HepG2 (cell line): ENCODE measurements around the gene RARG. TPM values are rescaled to one million over a fixed set of nuclear protein-coding genes. Genes with fewer than 3 reads are reported as not detected.

Experiments
- ATAC-seq: fragments of 200-7000 bp; cut with Tn5 transposase; 3 replicates; pipeline ENCODE4 v1.9.1; 2020; ENCODE audit warnings: mild to moderate bottlenecking, moderate library complexity
- BruUV-seq: library from RNA; stranded (reverse); fragments of 400-500 nt; replicated peaks from 2 replicates; lab custom pipeline; 2021; lab: Mats Ljungman, UMichigan
- CTCF ChIA-PET: fragments of 300-600 bp; formaldehyde crosslinking; extraction: SDS; loops from one replicate; lab custom pipeline; 2021; ENCODE audit warnings: low total read pairs, inconsistent platforms, low intra/inter-chr PET ratio; lab: Yijun Ruan, JAX
- POLR2A ChIA-PET: fragments of 350-600 bp; sonication (Branson Sonifier 250); formaldehyde crosslinking; loops from one replicate; lab custom pipeline; 2020; ENCODE audit warnings: antibody characterized with exemption, inconsistent platforms; lab: Yijun Ruan, JAX
- DNase-seq: peaks from one replicate; pipeline ENCODE4 v3.0.0-alpha.2; 2015; ENCODE audit warnings: low spot score
- FAIRE-seq: peaks from 3 replicates; lab custom pipeline; 2011; peaks lifted over from hg19 to GRCh38; lab: Jason Lieb, UNC
- H2AFZ ChIP-seq: one replicate; pipeline ENCODE4 v1.6.1; 2011; ENCODE audit warnings: low read length, inconsistent platforms
- H3K27ac ChIP-seq: fragments of 300-600 bp; 3 replicates; pipeline ENCODE4 v1.8.0; 2011; ENCODE audit warnings: mixed run types, mild to moderate bottlenecking, mixed read lengths, low read length, inconsistent platforms; ENCODE audit not compliant: insufficient read depth; ENCODE audit errors: extremely low read length
- H3K27me3 ChIP-seq, 2 experiments: fragments of 200-600 bp in 1 of 2; 2 replicates in 1 of 2; 3 replicates in 1 of 2; pipeline versions ENCODE4 v1.6.0 to v1.8.0; 2011; ENCODE audit warnings: low read length in 2 of 2, mild to moderate bottlenecking in 2 of 2, moderate library complexity in 2 of 2, inconsistent platforms in 1 of 2; ENCODE audit not compliant: insufficient read depth in 2 of 2, control insufficient read depth in 1 of 2
- H3K36me3 ChIP-seq, 2 experiments: fragments of 200-600 bp in 1 of 2; replicated peaks in 1 of 2; 2 replicates in 1 of 2; 3 replicates in 1 of 2; pipeline versions ENCODE4 v1.5.1 to v1.8.0; 2011; ENCODE audit warnings: low read length in 2 of 2, inconsistent platforms in 1 of 2; ENCODE audit not compliant: insufficient read depth in 2 of 2, control insufficient read depth in 1 of 2
- H3K4me1 ChIP-seq: 2 replicates; pipeline ENCODE4 v1.5.1; 2012; ENCODE audit warnings: low read length, inconsistent platforms; ENCODE audit not compliant: insufficient read depth
- H3K4me2 ChIP-seq: 2 replicates; pipeline ENCODE4 v1.6.0; 2011; ENCODE audit warnings: low read depth, low read length, inconsistent platforms
- H3K4me3 ChIP-seq, 3 experiments: fragments of 200-600 bp in 1 of 3; sonication (generic), shearing (Covaris generic) in 1 of 3; replicated peaks in 1 of 3; 2 replicates each; pipeline ENCODE4 v1.5.1; 2011 to 2016; ENCODE audit warnings: low read length in 3 of 3, inconsistent platforms in 2 of 3, low read depth in 2 of 3, mild to moderate bottlenecking in 2 of 3, control low read depth in 1 of 3, mixed read lengths in 1 of 3; ENCODE audit not compliant: insufficient read depth in 1 of 3
- H3K79me2 ChIP-seq: one replicate; pipeline ENCODE4 v1.6.1; 2011; ENCODE audit warnings: low read length, inconsistent platforms; ENCODE audit not compliant: insufficient read depth
- H3K9ac ChIP-seq: 2 replicates; pipeline ENCODE4 v1.6.0; 2011; ENCODE audit warnings: mild to moderate bottlenecking, low read depth, low read length, inconsistent platforms; ENCODE audit not compliant: insufficient read depth
- H3K9me3 ChIP-seq: 2 replicates; pipeline ENCODE4 v1.5.1; 2012; ENCODE audit warnings: mild to moderate bottlenecking, low read length
- H4K20me1 ChIP-seq: 2 replicates; pipeline ENCODE4 v1.6.0; 2011; ENCODE audit warnings: inconsistent platforms, mild to moderate bottlenecking, low read length, moderate library complexity; ENCODE audit not compliant: insufficient read depth
- AGO2 ChIP-seq: fragments of 200-400 bp; formaldehyde crosslinking; optimal IDR thresholded peaks from 2 replicates; pipeline ENCODE3; 2017; ENCODE audit warnings: mild to moderate bottlenecking, low read depth, low read length, moderate library complexity
- FOXK2 ChIP-seq: fragments of 450-650 bp; IDR thresholded peaks from 2 replicates; pipeline ENCODE4 v1.6.1; 2016
- HNF4A ChIP-seq: sonication (generic); formaldehyde crosslinking; IDR thresholded peaks from 2 replicates; pipeline ENCODE4 v1.4.0; 2020; ENCODE audit warnings: missing genetic modification reagents
- MYC ChIP-seq: sonication (generic); formaldehyde crosslinking; IDR thresholded peaks from 2 replicates; pipeline ENCODE4 v1.9.0; 2021; ENCODE audit warnings: missing genetic modification reagents, borderline replicate concordance
- POLR2G ChIP-seq: fragments of 200-400 bp; formaldehyde crosslinking; IDR thresholded peaks from 2 replicates; pipeline ENCODE4 v1.6.1; 2018; ENCODE audit warnings: mild to moderate bottlenecking, low read depth, low read length, moderate library complexity
- PPARG ChIP-seq: conservative IDR thresholded peaks from 2 replicates; pipeline ENCODE4 v1.6.1; 2016; ENCODE audit warnings: missing biosample characterization, missing genetic modification reagents
- ZNF547 ChIP-seq: sonication (generic); formaldehyde crosslinking; IDR thresholded peaks from 2 replicates; pipeline ENCODE4 v1.5.1; 2020; ENCODE audit warnings: mild to moderate bottlenecking, missing genetic modification reagents
- WGBS: methylation state at CpG from one replicate; pipeline ENCODE4 v1.1.6; 2017; ENCODE audit warnings: low lambda C conversion rate; 5-methylcytosine and 5-hydroxymethylcytosine counted together
- in situ Hi-C: cut with HindIII; loops from 2 replicates; pipeline ENCODE4 v1.10.0; 2017; ENCODE audit warnings: low pct_unique_long_range_greater_than_20kb; ENCODE audit not compliant: extremely low pct_ligation_motif_present
- intact Hi-C: fragments of 100-400 bp; cut with micrococcal nuclease; formaldehyde crosslinking; loops from one replicate; pipeline ENCODE4 v1.10.0; 2022; ENCODE audit not compliant: unreplicated experiment
- polyA plus RNA-seq, 8 experiments: library from polyadenylated mRNA; depleted of rRNA in 3 of 8; stranded (reverse) in 7 of 8; unstranded in 1 of 8; fragments of >200 nt; fragmentation: Illumina TruSeq in 4 of 8; extraction: Trizol in 4 of 8; gene quantifications; 2 replicates each; pipeline versions ENCODE4 v1.2.1 to v1.2.3, GENCODE V29; 2011 to 2016; ENCODE audit warnings: low read depth in 4 of 8, missing spikeins in 1 of 8, mixed read lengths in 1 of 8; ENCODE audit not compliant: insufficient read depth in 1 of 8
- total RNA-seq, 5 experiments: library from RNA; depleted of rRNA; stranded (reverse); fragments of >200 nt; fragmentation: Illumina TruSeq; extraction: Trizol; gene quantifications; 2 replicates each; pipeline ENCODE4 v1.2.3, GENCODE V29; 2016; ENCODE audit warnings: low read depth in 1 of 5
- TF ChIP-seq, protein P1 (sequence below): sonication (generic); formaldehyde crosslinking; conservative IDR thresholded peaks from 2 replicates; pipeline ENCODE4 v1.5.0; 2020; ENCODE audit warnings: missing genetic modification reagents
- TF ChIP-seq, protein P2 (sequence below): sonication (generic); formaldehyde crosslinking; IDR thresholded peaks from 2 replicates; pipeline ENCODE4 v1.4.0; 2020; ENCODE audit warnings: mild to moderate bottlenecking, missing genetic modification reagents, borderline replicate concordance

The RARG gene
- total and polyA plus RNA-seq, 2 of the 13 experiments (the other 11 are each of a cell fraction or from before 2014, with no cell fraction given) = 0.77 to 1.5 TPM

DNA sequence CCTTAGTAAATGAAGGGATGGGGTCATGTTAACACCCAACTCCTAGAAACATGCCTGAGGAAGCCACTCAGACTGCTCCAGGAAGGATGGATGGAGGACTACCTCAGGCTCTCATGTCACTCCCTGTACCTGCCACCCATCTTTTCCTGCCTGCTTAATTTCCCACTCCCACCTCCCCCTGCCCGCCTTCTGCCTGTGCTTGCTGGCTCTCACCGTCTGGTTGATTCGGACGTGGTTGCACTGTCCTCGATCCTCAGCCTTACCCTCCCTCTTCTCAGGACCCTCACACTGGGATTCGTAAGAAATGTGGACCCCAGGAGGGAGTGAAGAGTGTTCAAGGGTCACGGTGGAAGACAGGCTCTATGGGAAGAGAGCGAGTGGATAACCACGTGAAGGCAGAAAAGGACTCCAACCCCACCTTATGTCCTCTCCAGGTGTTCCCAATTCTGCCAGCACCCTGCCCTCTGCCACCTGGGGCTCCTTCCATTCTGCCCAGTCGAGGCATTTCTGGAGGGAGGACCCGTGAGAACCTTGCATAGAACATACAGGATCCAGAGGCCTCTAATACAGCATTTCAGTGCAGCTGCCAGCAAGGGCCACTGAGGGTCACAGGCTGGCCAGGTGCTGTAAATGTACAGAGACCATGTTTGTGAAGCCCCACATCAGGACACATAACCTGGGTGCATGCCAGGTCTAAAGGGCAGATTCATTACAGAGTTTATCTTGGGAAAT lies 37.9 kb downstream of the RARG start (continued):
- TF ChIP-seq FOXK2 (no peak), PPARG (CRISPR knock-in tag) (no peak), HNF4A (CRISPR knock-in tag) (peak; percentile 42), ZNF547 (no peak)
- TF ChIP-seq, protein P1, sequence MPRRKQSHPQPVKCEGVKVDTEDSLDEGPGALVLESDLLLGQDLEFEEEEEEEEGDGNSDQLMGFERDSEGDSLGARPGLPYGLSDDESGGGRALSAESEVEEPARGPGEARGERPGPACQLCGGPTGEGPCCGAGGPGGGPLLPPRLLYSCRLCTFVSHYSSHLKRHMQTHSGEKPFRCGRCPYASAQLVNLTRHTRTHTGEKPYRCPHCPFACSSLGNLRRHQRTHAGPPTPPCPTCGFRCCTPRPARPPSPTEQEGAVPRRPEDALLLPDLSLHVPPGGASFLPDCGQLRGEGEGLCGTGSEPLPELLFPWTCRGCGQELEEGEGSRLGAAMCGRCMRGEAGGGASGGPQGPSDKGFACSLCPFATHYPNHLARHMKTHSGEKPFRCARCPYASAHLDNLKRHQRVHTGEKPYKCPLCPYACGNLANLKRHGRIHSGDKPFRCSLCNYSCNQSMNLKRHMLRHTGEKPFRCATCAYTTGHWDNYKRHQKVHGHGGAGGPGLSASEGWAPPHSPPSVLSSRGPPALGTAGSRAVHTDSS (CRISPR knock-in tag) = no peak

DNA sequence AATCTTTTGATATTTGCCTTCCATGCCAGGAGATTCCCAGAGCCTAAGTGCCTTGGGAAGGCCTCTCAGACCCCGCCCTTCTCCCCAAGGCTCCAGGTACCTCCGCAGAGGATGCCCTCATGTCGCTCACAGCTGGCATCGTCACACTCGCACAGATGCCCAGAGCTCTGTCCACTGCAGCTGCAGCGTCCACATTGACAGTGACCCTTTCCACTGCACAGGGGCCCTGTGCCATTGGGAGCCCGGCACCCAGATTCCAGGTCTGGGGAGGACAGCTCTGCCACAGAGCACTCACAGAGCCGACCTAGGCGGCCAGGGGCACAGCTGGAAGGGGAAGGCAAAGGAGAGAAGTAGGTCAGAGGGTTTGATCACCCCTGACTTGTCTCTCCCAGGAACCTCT lies 39.0 kb downstream of the RARG start:
- DNase-seq (no peak), ATAC-seq (no peak)
- H3K4me1 ChIP-seq = peaks cover 37% of the 10 kb centered on the region
- peaks cover 3% of the 10 kb centered on the region; the same call in 1 of the 2 replicates for H4K20me1 ChIP-seq
- intact Hi-C loops = no loop called here
- no peak overlapping the region for H3K9ac ChIP-seq
- H3K27me3 ChIP-seq = no peaks in the 10 kb centered on the region
- TF ChIP-seq AGO2 (peak; percentile 68), POLR2G (0 out of 2 replicates have a peak, but pooled peaks have one; percentile 9), MYC (CRISPR knock-in tag) (0 out of 2 replicates have a peak, but pooled peaks have one; percentile 19)
- TF ChIP-seq, protein P2, sequence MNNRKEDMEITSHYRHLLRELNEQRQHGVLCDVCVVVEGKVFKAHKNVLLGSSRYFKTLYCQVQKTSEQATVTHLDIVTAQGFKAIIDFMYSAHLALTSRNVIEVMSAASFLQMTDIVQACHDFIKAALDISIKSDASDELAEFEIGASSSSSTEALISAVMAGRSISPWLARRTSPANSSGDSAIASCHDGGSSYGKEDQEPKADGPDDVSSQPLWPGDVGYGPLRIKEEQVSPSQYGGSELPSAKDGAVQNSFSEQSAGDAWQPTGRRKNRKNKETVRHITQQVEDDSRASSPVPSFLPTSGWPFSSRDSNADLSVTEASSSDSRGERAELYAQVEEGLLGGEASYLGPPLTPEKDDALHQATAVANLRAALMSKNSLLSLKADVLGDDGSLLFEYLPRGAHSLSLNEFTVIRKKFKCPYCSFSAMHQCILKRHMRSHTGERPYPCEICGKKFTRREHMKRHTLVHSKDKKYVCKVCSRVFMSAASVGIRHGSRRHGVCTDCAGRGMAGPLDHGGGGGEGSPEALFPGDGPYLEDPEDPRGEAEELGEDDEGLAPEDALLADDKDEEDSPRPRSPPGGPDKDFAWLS (CRISPR knock-in tag) = no peak
- TF ChIP-seq, all 625 proteins: peak for 3
- no peak for FAIRE-seq
- Histone ChIP-seq H3K9me3 (no peaks in the 10 kb centered on the region), H3K4me2 (no peak overlapping the region), H3K4me3 (no peak overlapping the region), H3K36me3 (peaks cover 5 to 10% of the 10 kb centered on the region in 2 experiments), H3K27ac (no peak overlapping the region), H2AFZ (no peak overlapping the region), H3K79me2 (no peaks in the 10 kb centered on the region)
- in situ Hi-C loops = loop anchor here (5.0 kb wide), 2 partner anchors 36 to 131 kb away; no protein-coding TSS in a partner anchor
- POLR2A ChIA-PET = interaction anchor here (1.2 kb wide), 1 partner anchor 12 kb away, joined by 4 read pairs; the partner anchor contains the start of genes CSAD and ZNF740
- 98% methylated on average over 9 of the region's 9 CpGs for WGBS
- BruUV-seq = no TSS peak
- CTCF ChIA-PET = no interaction called here
